ENCODE results near the gene SMIM23.

Gene SMIM23

DNA sequence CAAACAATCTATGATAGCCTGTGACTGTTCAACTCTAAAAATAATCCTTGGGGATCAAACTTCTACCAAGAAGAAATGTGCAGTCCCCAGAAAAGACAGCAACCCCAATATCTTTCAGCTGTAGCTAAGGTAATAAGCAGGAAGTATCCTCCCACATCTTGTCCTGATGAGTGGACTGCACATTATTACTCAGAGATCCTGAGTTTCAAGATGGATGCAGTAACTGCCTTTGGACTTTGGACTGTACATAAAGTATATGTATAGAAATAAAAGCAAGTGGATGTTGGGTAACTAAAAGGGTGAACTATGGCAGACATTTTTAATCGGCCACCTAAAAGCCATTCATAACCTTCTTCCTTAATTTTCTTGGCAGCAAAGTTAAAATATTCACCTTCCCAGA, 45.1 kb downstream of the SMIM23 start:
- Histone ChIP-seq H3K9me3 (ENCODE audit: control insufficient read depth in 2 of 2, low read length in 2 of 2) (peaks cover 0 to 5% of the 10 kb centered on the region in 2 donors), H3K27me3 (ENCODE audit: control insufficient read depth in 2 of 2, insufficient read depth in 2 of 2, low read length in 2 of 2) (no peaks in the 10 kb centered on the region), H3K9ac (ENCODE audit: low read depth in 1 of 2, low read length in 2 of 2) (no peak overlapping the region), H3K36me3 (ENCODE audit: control insufficient read depth in 2 of 2, insufficient read depth in 2 of 2, low read length in 2 of 2) (no peaks in the 10 kb centered on the region), H3K4me1 (ENCODE audit: control insufficient read depth in 2 of 2, insufficient read depth in 2 of 2, low read length in 2 of 2) (no peaks in the 10 kb centered on the region), H3K27ac (ENCODE audit: low read depth in 2 of 2, low read length in 2 of 2) (no peak overlapping the region), H3K4me3 (ENCODE audit: low read length in 2 of 2) (no peak overlapping the region)

DNA sequence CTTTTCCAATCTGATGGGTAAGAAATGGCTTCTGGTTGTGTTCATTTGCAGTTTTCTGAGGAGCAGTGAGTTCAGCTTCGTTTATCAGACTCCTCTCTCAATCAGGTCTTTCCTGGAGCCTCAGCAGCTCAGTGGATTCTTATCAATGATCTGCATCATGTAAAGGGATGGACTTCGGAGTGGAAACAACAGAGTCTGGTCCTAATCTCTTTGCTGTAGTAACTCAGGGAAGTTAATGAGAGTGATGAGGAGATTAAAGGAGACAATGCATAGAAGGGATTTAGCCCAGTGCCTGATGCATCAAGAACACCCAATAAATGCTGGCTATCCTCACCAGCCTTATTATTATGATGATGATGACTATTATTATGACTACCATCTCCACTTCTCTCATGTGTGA, 47.2 kb downstream of the SMIM23 start:
- Histone ChIP-seq H3K9ac (ENCODE audit: low read depth in 1 of 2, low read length in 2 of 2) (no peak overlapping the region), H3K4me3 (ENCODE audit: low read length in 2 of 2) (no peak overlapping the region), H3K36me3 (ENCODE audit: control insufficient read depth in 2 of 2, insufficient read depth in 2 of 2, low read length in 2 of 2) (no peaks in the 10 kb centered on the region), H3K27ac (ENCODE audit: low read depth in 2 of 2, low read length in 2 of 2) (no peak overlapping the region), H3K9me3 (ENCODE audit: control insufficient read depth in 2 of 2, low read length in 2 of 2) (peaks cover 0 to 5% of the 10 kb centered on the region in 2 donors), H3K4me1 (ENCODE audit: control insufficient read depth in 2 of 2, insufficient read depth in 2 of 2, low read length in 2 of 2) (no peaks in the 10 kb centered on the region), H3K27me3 (ENCODE audit: control insufficient read depth in 2 of 2, insufficient read depth in 2 of 2, low read length in 2 of 2) (no peaks in the 10 kb centered on the region)

DNA sequence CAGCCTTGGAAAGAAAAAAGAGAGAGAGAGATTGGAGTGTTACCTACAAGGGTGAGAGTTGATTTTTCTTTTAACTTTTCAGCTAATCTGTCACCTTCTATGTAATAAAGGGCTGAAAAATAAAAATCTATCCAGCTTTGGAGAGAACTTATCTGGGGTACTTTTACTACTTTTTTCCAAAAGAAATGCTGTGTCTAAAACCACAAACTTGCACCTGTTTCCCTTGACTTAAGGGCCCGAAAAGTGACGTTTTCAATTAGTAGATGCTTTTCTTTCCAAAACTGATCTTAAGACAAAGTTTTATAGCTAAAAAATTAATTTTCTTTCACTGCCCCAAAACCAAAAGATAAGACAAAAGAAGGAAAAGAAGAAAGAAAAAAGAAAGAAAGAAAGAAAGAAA, 48.8 kb downstream of the SMIM23 start:
- Histone ChIP-seq H3K36me3 (ENCODE audit: control insufficient read depth in 2 of 2, insufficient read depth in 2 of 2, low read length in 2 of 2) (no peaks in the 10 kb centered on the region), H3K9me3 (ENCODE audit: control insufficient read depth in 2 of 2, low read length in 2 of 2) (peaks cover 0 to 5% of the 10 kb centered on the region in 2 donors), H3K9ac (ENCODE audit: low read depth in 1 of 2, low read length in 2 of 2) (no peak overlapping the region), H3K4me3 (ENCODE audit: low read length in 2 of 2) (no peak overlapping the region), H3K4me1 (ENCODE audit: control insufficient read depth in 2 of 2, insufficient read depth in 2 of 2, low read length in 2 of 2) (no peaks in the 10 kb centered on the region), H3K27ac (ENCODE audit: low read depth in 2 of 2, low read length in 2 of 2) (no peak overlapping the region), H3K27me3 (ENCODE audit: control insufficient read depth in 2 of 2, insufficient read depth in 2 of 2, low read length in 2 of 2) (no peaks in the 10 kb centered on the region)

DNA sequence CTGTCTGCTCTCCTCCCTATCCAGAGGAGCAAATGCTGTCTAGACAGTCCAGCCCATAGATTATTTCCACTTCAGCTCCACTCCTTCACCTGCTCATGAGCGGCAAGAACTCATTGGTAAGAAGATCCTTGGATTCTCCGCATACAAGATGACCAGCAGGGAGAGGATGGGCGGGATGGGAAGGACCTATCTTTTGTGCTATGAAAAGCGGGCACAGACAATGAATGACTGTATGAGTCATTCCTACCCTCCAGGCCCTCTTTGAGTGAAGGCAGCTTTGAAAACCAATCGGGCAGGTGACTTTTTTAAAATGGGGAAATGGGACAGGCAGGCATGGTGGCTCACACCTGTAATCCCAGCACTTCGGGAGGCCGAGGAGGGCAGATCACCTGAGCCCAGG, 49.4 kb downstream of the SMIM23 start:
- Histone ChIP-seq H3K27ac (ENCODE audit: low read depth in 2 of 2, low read length in 2 of 2) (no peak overlapping the region), H3K36me3 (ENCODE audit: control insufficient read depth in 2 of 2, insufficient read depth in 2 of 2, low read length in 2 of 2) (no peaks in the 10 kb centered on the region), H3K9me3 (ENCODE audit: control insufficient read depth in 2 of 2, low read length in 2 of 2) (peaks cover 0 to 5% of the 10 kb centered on the region in 2 donors), H3K9ac (ENCODE audit: low read depth in 1 of 2, low read length in 2 of 2) (no peak overlapping the region), H3K27me3 (ENCODE audit: control insufficient read depth in 2 of 2, insufficient read depth in 2 of 2, low read length in 2 of 2) (no peaks in the 10 kb centered on the region), H3K4me1 (ENCODE audit: control insufficient read depth in 2 of 2, insufficient read depth in 2 of 2, low read length in 2 of 2) (no peaks in the 10 kb centered on the region), H3K4me3 (ENCODE audit: low read length in 2 of 2) (no peak overlapping the region)

- Histone ChIP-seq H3K27me3 (ENCODE audit: control insufficient read depth in 2 of 2, insufficient read depth in 2 of 2, low read length in 2 of 2) (no peaks in the 10 kb centered on the region), H3K9ac (ENCODE audit: low read depth in 1 of 2, low read length in 2 of 2) (no peak overlapping the region), H3K4me1 (ENCODE audit: control insufficient read depth in 2 of 2, insufficient read depth in 2 of 2, low read length in 2 of 2) (no peaks in the 10 kb centered on the region), H3K4me3 (ENCODE audit: low read length in 2 of 2) (no peak overlapping the region), H3K36me3 (ENCODE audit: control insufficient read depth in 2 of 2, insufficient read depth in 2 of 2, low read length in 2 of 2) (no peaks in the 10 kb centered on the region), H3K9me3 (ENCODE audit: control insufficient read depth in 2 of 2, low read length in 2 of 2) (peaks cover 0 to 5% of the 10 kb centered on the region in 2 donors), H3K27ac (ENCODE audit: low read depth in 2 of 2, low read length in 2 of 2) (no peak overlapping the region)
Measured at GRCh38 chr5:171837522-171837921, 51.9 kb downstream of the SMIM23 start.

GRCh38 chr5:171838066-171838465, 52.4 kb downstream of the SMIM23 start:
- no peaks in the 10 kb centered on the region for H3K36me3 ChIP-seq (ENCODE audit: control insufficient read depth in 2 of 2, insufficient read depth in 2 of 2, low read length in 2 of 2)
- H3K4me3 ChIP-seq (ENCODE audit: low read length in 2 of 2) = no peak overlapping the region
- no peaks in the 10 kb centered on the region for H3K27me3 ChIP-seq (ENCODE audit: control insufficient read depth in 2 of 2, insufficient read depth in 2 of 2, low read length in 2 of 2)
- no peak overlapping the region for H3K27ac ChIP-seq (ENCODE audit: low read depth in 2 of 2, low read length in 2 of 2)
- H3K9ac ChIP-seq (ENCODE audit: low read depth in 1 of 2, low read length in 2 of 2) = no peak overlapping the region
- no peaks in the 10 kb centered on the region for H3K4me1 ChIP-seq (ENCODE audit: control insufficient read depth in 2 of 2, insufficient read depth in 2 of 2, low read length in 2 of 2)
- peaks cover 0 to 5% of the 10 kb centered on the region in 2 donors for H3K9me3 ChIP-seq (ENCODE audit: control insufficient read depth in 2 of 2, low read length in 2 of 2)

- Histone ChIP-seq H3K4me1 (ENCODE audit: control insufficient read depth in 2 of 2, insufficient read depth in 2 of 2, low read length in 2 of 2) (no peaks in the 10 kb centered on the region), H3K27ac (ENCODE audit: low read depth in 2 of 2, low read length in 2 of 2) (no peak overlapping the region), H3K9ac (ENCODE audit: low read depth in 1 of 2, low read length in 2 of 2) (no peak overlapping the region), H3K36me3 (ENCODE audit: control insufficient read depth in 2 of 2, insufficient read depth in 2 of 2, low read length in 2 of 2) (no peaks in the 10 kb centered on the region), H3K9me3 (ENCODE audit: control insufficient read depth in 2 of 2, low read length in 2 of 2) (no peaks in the 10 kb centered on the region), H3K27me3 (ENCODE audit: control insufficient read depth in 2 of 2, insufficient read depth in 2 of 2, low read length in 2 of 2) (no peaks in the 10 kb centered on the region), H3K4me3 (ENCODE audit: low read length in 2 of 2) (no peak overlapping the region)
Measured at GRCh38 chr5:171839112-171839511, 53.5 kb downstream of the SMIM23 start.

DNA sequence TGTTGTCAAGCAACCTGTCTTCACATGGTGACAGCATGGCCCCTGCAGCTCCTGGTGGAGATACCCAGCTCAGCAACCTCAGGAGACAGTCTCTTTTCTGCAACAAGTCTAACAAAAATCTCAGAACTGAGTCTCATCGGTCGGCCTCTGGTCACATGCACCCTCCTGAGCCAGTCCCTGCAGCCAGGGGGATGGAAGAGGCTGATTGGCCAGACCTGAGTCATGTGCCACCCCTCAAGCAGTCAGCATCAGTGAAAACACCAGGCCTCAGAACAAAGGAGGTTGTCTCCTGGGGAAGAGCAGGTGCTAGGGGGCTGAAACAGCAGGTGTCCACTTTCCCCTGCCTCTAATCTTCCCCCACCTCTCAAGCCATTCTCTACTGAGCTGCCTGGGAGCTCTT, 54.4 kb downstream of the SMIM23 start:
- Histone ChIP-seq H3K4me3 (ENCODE audit: low read length in 2 of 2) (no peak overlapping the region), H3K27me3 (ENCODE audit: control insufficient read depth in 2 of 2, insufficient read depth in 2 of 2, low read length in 2 of 2) (no peaks in the 10 kb centered on the region), H3K9ac (ENCODE audit: low read depth in 1 of 2, low read length in 2 of 2) (no peak overlapping the region), H3K27ac (ENCODE audit: low read depth in 2 of 2, low read length in 2 of 2) (no peak overlapping the region), H3K36me3 (ENCODE audit: control insufficient read depth in 2 of 2, insufficient read depth in 2 of 2, low read length in 2 of 2) (no peaks in the 10 kb centered on the region), H3K4me1 (ENCODE audit: control insufficient read depth in 2 of 2, insufficient read depth in 2 of 2, low read length in 2 of 2) (no peaks in the 10 kb centered on the region), H3K9me3 (ENCODE audit: control insufficient read depth in 2 of 2, low read length in 2 of 2) (no peaks in the 10 kb centered on the region)
